ENCODE results near the gene ZNF140. TPM values are rescaled to one million over a fixed set of nuclear protein-coding genes. Genes with fewer than 3 reads are reported as not detected.

The ZNF140 gene
- total RNA-seq, 2 donors from 2014 or later: 8.4 to 13.2 TPM

DNA sequence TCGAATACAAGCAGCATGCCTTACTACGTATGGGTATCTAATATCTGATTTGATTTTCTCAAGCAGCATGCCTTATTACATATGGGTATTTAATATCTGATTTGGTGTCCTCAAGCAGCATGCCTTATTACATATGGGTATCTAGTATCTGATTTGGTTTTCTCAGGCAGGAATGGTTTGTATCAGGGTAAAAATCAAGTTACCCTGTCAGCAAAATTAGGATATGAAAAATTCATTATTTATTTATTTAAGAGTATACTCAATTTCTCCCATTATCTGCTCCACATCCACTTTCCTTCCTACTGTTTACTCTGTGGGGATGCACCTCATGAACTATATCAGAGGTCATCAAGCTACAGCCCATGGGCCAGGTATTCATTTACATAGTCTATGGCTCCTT is 27.4 kb downstream of the ZNF140 start:
- Mint-ChIP-seq H3K9me3 (peaks cover 44 to 53% of the 10 kb centered on the region in 2 donors), H3K27ac (no peak overlapping the region), H3K36me3 (peaks cover 82 to 91% of the 10 kb centered on the region in 2 donors)
- DNase-seq (ENCODE audit: low spot score in 2 of 2): no peak
- no peak for ATAC-seq

DNA sequence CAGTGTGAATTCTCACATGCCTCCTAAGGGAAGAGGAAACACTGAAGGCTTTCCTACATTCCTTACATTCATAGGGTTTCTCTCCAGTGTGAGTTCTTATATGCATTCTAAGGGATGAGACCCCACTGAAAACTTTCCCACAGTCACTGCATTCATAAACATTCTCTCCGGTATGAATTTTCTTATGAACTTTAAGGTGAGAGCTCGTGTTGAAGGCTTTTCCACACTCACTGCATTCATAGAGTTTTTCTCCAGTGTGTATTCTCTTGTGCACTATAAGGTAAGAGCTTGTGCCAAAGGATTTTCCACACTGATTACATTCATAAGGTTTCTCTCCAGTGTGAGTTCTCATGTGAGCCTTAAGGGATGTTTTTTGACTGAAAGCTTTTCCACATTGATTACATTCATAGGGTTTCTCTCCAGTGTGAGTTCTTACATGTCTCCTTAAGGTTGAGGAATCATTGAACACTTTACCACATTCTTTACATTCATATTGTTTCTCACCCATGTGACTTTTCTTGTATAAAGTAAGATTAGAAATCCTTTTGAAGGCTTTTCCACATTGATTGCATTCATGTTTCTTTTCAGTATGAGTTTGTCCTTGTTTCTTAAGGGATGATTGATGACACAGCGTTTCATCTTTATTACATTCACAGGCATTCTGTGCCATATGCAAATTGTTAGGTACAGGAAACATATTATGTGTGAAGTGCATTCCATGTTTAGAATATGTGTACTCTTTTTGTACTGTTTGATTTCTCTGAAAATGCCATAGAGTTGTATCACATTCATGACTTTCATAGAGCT is 39.9 kb downstream of the ZNF140 start:
- Mint-ChIP-seq H3K27ac (no peak overlapping the region), H3K36me3 (peaks cover 78 to 88% of the 10 kb centered on the region in 2 donors), H3K9me3 (peaks cover 58 to 60% of the 10 kb centered on the region in 2 donors)
- ATAC-seq (no peak), DNase-seq (ENCODE audit: low spot score in 2 of 2) (no peak)

DNA sequence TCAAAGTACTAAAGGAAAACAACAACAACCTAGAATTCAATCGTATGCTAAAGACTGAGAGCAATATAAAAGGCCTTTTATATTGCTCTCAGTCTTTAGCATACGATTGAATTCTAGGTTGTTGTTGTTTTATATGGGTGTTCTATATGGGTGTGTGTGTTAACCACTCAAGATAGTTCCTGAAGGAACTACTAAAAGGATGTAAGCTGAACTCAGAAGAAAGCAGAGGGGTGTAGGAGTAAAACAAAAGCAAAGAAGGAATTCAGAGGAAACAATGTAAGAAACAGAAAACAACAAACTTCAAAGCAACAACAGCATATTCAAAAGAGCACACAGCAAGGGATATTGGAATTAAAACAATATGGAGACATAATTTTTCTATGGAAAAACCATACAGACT is 44.0 kb downstream of the ZNF140 start:
- H3K36me3 Mint-ChIP-seq: peaks cover 69 to 85% of the 10 kb centered on the region in 2 donors
- peaks cover 43 to 48% of the 10 kb centered on the region in 2 donors for H3K9me3 Mint-ChIP-seq
- ATAC-seq (no peak), DNase-seq (ENCODE audit: low spot score in 2 of 2) (no peak)
- no peak overlapping the region for H3K27ac Mint-ChIP-seq

DNA sequence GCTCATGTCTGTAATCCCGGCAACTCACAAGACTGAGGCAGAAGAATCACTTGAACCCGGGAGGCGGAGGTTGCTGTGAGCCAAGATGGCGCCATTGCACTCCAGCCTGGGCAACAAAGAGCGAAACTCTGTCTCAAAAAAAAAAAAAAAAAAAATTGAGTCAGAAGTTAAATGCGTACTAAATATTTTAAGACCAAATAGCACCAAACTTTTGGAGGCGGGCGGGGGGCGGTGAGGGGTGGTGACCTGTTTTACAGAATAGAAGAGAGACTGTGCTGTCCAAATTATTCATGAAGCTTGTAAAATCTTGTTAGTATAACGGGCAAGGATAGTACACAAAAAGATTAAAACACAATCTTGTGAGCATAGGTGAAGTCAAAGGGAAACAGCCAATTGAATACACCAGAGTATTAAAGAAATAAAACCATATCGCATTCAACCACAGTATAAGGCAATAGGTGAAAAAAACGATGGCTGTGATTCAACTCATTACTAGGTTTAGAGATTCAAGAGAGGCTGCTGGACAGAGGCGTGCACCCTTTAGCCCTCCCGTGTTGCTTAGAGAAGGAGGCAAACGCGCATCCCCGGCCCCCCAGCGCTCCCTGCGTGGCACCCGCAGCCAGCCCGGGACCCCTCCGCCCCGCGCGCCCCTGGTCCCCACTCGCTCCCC is 48.8 kb downstream of the ZNF140 start:
- Mint-ChIP-seq H3K27ac (peak overlapping the region; percentile 38 to 91), H3K9me3 (peaks cover 27 to 38% of the 10 kb centered on the region in 2 donors), H3K36me3 (peaks cover 54 to 85% of the 10 kb centered on the region in 2 donors)
- DNase-seq (ENCODE audit: low spot score in 2 of 2) (no peak), ATAC-seq (peak; percentile 22 to 32)

DNA sequence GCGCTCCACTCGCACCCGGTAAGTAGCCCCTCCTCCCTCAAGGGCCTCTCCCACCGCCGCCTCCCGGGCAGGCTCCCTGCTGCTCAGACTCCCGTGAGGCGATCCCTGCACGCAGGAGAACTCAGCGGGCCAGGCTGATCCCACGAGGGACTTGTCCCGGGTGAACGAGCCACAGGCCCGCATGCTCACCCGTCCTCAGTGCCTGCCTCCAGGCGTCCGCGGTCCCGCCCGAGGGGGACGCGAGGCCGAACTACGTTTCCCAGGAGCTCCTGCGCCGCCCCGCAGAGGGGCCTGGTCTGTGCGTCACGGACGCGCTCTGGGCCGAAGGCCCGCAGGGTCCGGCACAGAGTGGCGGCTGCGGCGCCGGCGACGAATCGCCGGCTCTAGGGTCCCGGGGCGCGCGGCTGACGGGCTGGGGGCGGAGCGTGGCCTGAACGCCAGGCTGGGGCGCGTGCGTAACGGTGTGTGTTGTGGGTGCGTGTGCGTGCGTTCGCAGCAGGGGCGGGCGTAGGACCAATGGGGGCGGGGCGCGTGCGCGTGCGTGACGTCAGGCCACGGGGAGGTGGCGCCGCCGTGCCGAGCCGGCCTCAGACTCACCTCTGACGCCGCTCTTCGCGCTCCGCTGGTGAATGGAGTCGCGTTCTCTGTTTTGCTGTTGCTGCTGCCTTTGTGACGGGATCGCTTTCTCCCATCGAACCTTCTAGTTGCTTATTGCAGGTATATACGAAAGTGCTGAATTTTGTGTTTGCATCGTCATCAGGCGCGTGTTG is 49.5 kb downstream of the ZNF140 start, which contains the start of the genes ZNF10 and ZNF891:
Gene ZNF10 (plus strand): TSS at position 590 of the 770 bp plus-strand sequence. CDS start 13,866 bp downstream, outside the sequence.
Gene ZNF891 (minus strand): TSS at position 237 of the 770 bp plus-strand sequence. CDS start 8,356 bp downstream, outside the sequence.
- peaks cover 29 to 39% of the 10 kb centered on the region in 2 donors for H3K9me3 Mint-ChIP-seq
- peak; percentile 95 to 97 for DNase-seq (ENCODE audit: low spot score in 2 of 2)
- peak within 1 kb of the TSS; percentile 91 to 98 for H3K27ac Mint-ChIP-seq
- peak; percentile 93 for ATAC-seq
- peaks cover 55 to 85% of the 10 kb centered on the region in 2 donors for H3K36me3 Mint-ChIP-seq

DNA sequence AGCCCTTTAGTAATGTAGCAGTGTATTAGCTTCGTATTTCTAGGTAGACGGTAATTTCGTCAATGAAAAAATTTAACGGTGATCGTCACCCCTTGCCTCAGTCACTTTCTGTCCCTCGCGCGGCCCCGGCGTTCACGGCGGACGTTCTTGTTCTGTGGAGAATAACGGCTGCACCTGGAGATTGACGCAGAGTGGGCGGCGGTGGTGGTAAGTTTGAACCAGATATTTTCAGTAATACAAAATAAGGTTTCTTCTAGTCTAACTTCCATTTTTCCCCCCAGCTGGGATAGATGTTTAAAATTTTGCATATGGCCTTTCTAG is 50.0 kb downstream of the ZNF140 start:
- ATAC-seq (peak; percentile 2 to 10), DNase-seq (ENCODE audit: low spot score in 2 of 2) (peak in 1 of 2 donors; percentile 33)
- peak overlapping the region; percentile 91 to 98 for H3K27ac Mint-ChIP-seq
- H3K36me3 Mint-ChIP-seq: peaks cover 55 to 85% of the 10 kb centered on the region in 2 donors
- H3K9me3 Mint-ChIP-seq: peaks cover 30 to 41% of the 10 kb centered on the region in 2 donors

DNA sequence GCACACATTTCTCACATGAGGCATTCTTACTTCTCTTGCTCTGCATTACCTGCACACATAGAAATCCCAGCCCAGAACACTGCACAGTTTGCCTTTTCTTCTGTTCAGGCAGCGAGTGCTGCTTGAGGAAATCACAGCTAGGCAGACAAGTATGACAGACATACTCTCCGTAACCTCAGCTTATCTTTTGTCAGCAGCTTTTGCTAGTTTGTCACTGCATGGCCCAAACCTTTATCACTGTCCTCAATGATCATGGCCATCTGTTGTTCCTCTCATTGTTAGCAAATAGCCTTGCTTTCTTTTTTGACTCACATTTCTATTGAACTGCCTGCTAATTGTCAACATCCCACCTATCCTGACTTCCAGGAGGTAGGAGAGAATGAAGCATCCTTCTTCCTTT is 55.0 kb downstream of the ZNF140 start:
- Mint-ChIP-seq H3K36me3 (peaks cover 65 to 89% of the 10 kb centered on the region in 2 donors), H3K9me3 (peaks cover 51 to 61% of the 10 kb centered on the region in 2 donors), H3K27ac (no peak overlapping the region)
- ATAC-seq (no peak), DNase-seq (ENCODE audit: low spot score in 2 of 2) (no peak)

DNA sequence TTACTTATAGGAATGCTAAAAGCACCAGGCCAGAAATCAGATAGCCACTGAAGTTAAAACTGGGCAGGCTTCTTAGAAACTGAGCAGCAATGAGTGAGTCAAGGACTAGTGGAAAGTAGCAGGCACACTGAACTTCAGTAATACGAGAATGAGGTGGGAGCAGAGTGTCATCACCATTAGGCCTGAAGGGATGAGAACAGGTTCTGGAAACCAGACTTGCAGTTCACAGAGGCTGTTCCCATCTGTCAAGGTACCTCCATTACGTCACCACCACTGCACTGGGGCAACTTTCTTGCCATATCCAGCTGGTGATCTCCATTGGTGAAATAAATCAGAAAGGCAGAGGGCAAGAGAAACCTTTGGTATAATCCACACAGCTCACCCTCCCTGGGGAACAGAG is 65.3 kb downstream of the ZNF140 start:
- no peak overlapping the region for H3K27ac Mint-ChIP-seq
- peaks cover 35 to 50% of the 10 kb centered on the region in 2 donors for H3K9me3 Mint-ChIP-seq
- no peak for DNase-seq (ENCODE audit: low spot score in 2 of 2)

DNA sequence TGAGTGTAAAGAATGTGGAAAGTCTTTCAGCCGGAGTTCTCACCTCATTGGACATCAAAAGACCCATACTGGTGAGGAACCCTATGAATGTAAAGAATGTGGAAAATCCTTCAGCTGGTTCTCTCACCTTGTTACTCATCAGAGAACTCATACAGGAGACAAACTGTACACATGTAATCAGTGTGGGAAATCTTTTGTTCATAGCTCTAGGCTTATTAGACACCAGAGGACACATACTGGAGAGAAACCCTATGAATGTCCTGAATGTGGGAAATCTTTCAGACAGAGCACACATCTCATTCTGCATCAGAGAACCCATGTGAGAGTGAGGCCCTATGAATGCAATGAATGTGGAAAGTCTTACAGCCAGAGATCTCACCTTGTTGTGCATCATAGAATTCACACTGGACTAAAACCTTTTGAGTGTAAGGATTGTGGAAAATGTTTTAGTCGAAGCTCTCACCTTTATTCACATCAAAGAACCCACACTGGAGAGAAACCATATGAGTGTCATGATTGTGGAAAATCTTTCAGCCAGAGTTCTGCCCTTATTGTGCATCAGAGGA is 75.5 kb downstream of the ZNF140 start:
- Mint-ChIP-seq H3K36me3 (peaks cover 79 to 89% of the 10 kb centered on the region in 2 donors), H3K9me3 (peaks cover 67 to 72% of the 10 kb centered on the region in 2 donors), H3K27ac (no peak overlapping the region)
- DNase-seq (ENCODE audit: low spot score in 2 of 2) (no peak), ATAC-seq (no peak)

More for the DNA sequence above, 65.3 kb downstream of the ZNF140 start:
- H3K36me3 Mint-ChIP-seq: peaks cover 77 to 84% of the 10 kb centered on the region in 2 donors
- no peak for ATAC-seq

Other genes starting within 250 kb of the ZNF140 start
- gene CHFR, start 193.3 kb upstream of the ZNF140 start, total RNA-seq: 10 to 100 TPM; 60.4 to 73.2 TPM
- gene ZNF605, start 124.6 kb upstream of the ZNF140 start, total RNA-seq: 1 to 10 TPM; 4.5 to 9.9 TPM
- 10 to 100 TPM; 13.0 to 22.3 TPM for gene ZNF26, start 94.6 kb upstream of the ZNF140 start, total RNA-seq
- gene ZNF84, start 43.4 kb upstream of the ZNF140 start, total RNA-seq: 10 to 100 TPM; 19.4 to 23.5 TPM
- gene ZNF891, start 49.4 kb downstream of the ZNF140 start, total RNA-seq: 1 to 10 TPM; 1.8 to 2.3 TPM
- gene ZNF10, start 49.7 kb downstream of the ZNF140 start, total RNA-seq: 10 to 100 TPM in 1 of 2 donors, 1 to 10 TPM in 1; 5.3 to 10.1 TPM
- gene ZNF268, start 100.6 kb downstream of the ZNF140 start, total RNA-seq: 10 to 100 TPM in 1 of 2 donors, 1 to 10 TPM in 1; 9.6 to 15.2 TPM
- not detected for gene ANHX, start 155.0 kb downstream of the ZNF140 start, total RNA-seq